ENCODE data around the gene PRDM16. TPM values are rescaled to one million over a fixed set of nuclear protein-coding genes. Genes with fewer than 3 reads are reported as not detected.

PRDM16 gene
- total RNA-seq, 1 donor from 2014 or later = 84.2 TPM

- H3K4me3 ChIP-seq = peak overlapping the region in 1 of 2 donors; percentile 33
- no peaks in the 10 kb centered on the region for H3K9me3 ChIP-seq
- no peaks in the 10 kb centered on the region for H3K27me3 ChIP-seq
- peak overlapping the region; percentile 95 to 97 for H3K27ac ChIP-seq
- no peaks in the 10 kb centered on the region for H3K36me3 ChIP-seq
- DNase-seq (ENCODE audit: low spot score in 2 of 2) = no peak
- peaks cover 50 to 80% of the 10 kb centered on the region in 2 donors for H3K4me1 ChIP-seq
- no peak for TF ChIP-seq CTCF (IDR thresholded peaks at IDR 0.05)
- intact Hi-C loops (cut with DNase I) = no loop called here
Measured at GRCh38 chr1:3370856-3371703, 302.1 kb downstream of the PRDM16 start.

GRCh38 chr1:3372317-3372716 lies 303.3 kb downstream of the PRDM16 start:
- Histone ChIP-seq H3K27me3 (no peaks in the 10 kb centered on the region), H3K27ac (peak overlapping the region; percentile 95 to 97), H3K36me3 (no peaks in the 10 kb centered on the region), H3K4me1 (peaks cover 43 to 69% of the 10 kb centered on the region in 2 donors), H3K9me3 (no peaks in the 10 kb centered on the region), H3K4me3 (peak overlapping the region in 1 of 2 donors; percentile 33)
- intact Hi-C loops (cut with DNase I) = loop anchor here (2.0 kb wide), 1 partner anchor 20 kb away; no protein-coding TSS in a partner anchor
- no peak for DNase-seq (ENCODE audit: low spot score in 2 of 2)
- TF ChIP-seq CTCF (IDR thresholded peaks at IDR 0.05) = no peak

GRCh38 chr1:3373175-3373574 lies 304.2 kb downstream of the PRDM16 start:
- H3K27me3 ChIP-seq = no peaks in the 10 kb centered on the region
- H3K36me3 ChIP-seq = no peaks in the 10 kb centered on the region
- H3K4me1 ChIP-seq = peaks cover 39 to 61% of the 10 kb centered on the region in 2 donors
- intact Hi-C loops (cut with DNase I) = loop anchor here (2.0 kb wide), 1 partner anchor 20 kb away; no protein-coding TSS in a partner anchor
- no peak for TF ChIP-seq CTCF (IDR thresholded peaks at IDR 0.05)
- peak overlapping the region in 1 of 2 donors; percentile 33 for H3K4me3 ChIP-seq
- H3K9me3 ChIP-seq = no peaks in the 10 kb centered on the region
- peak overlapping the region; percentile 95 to 97 for H3K27ac ChIP-seq
- no peak for DNase-seq (ENCODE audit: low spot score in 2 of 2)

- H3K9me3 ChIP-seq = no peaks in the 10 kb centered on the region
- H3K4me3 ChIP-seq = peak overlapping the region in 1 of 2 donors; percentile 33
- DNase-seq (ENCODE audit: low spot score in 2 of 2) = peak in 1 of 2 donors; percentile 81
- peaks cover 32 to 54% of the 10 kb centered on the region in 2 donors for H3K4me1 ChIP-seq
- intact Hi-C loops (cut with DNase I) = loop anchor here (2.0 kb wide), 1 partner anchor 19 kb away; no protein-coding TSS in a partner anchor
- no peaks in the 10 kb centered on the region for H3K36me3 ChIP-seq
- no peak for TF ChIP-seq CTCF (IDR thresholded peaks at IDR 0.05)
- H3K27ac ChIP-seq = peak overlapping the region; percentile 95 to 97
- H3K27me3 ChIP-seq = no peaks in the 10 kb centered on the region
Measured at GRCh38 chr1:3373700-3374405, 304.9 kb downstream of the PRDM16 start.

- Histone ChIP-seq H3K27ac (peak overlapping the region; percentile 95 to 97), H3K4me1 (peaks cover 27 to 45% of the 10 kb centered on the region in 2 donors), H3K36me3 (no peaks in the 10 kb centered on the region), H3K27me3 (no peaks in the 10 kb centered on the region), H3K9me3 (no peaks in the 10 kb centered on the region), H3K4me3 (no peak overlapping the region)
- DNase-seq (ENCODE audit: low spot score in 2 of 2) = no peak
- intact Hi-C loops (cut with DNase I) = no loop called here
- TF ChIP-seq CTCF (IDR thresholded peaks at IDR 0.05) = no peak
Measured at GRCh38 chr1:3375245-3375644, 306.2 kb downstream of the PRDM16 start.

Data from ascending aorta (tissue), 2 donors.